ENCODE results near the gene EDC3.

Gene EDC3

DNA sequence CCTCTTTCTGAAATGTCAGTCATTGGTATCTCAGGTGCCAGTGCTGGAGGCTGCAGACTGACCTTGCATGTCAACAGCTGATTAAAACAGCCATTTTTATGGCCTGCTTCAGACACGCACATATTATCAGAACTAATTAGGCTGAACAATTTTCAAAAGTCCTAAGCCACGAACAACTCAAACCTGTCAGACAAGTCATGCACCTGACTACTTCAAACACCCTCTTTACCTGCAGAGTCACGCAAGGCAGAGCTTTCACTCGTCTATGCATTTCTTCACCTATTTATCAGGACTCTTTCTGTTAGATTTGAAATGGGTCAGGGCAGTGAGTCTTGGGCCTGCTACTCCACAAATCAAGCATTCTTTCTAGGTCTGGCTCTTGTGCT is 53.5 kb downstream of the EDC3 start:
- H3K4me1 ChIP-seq (ENCODE audit: low read depth, poor library complexity, severe bottlenecking): peaks cover 14% of the 10 kb centered on the region
- TF ChIP-seq, protein P1, sequence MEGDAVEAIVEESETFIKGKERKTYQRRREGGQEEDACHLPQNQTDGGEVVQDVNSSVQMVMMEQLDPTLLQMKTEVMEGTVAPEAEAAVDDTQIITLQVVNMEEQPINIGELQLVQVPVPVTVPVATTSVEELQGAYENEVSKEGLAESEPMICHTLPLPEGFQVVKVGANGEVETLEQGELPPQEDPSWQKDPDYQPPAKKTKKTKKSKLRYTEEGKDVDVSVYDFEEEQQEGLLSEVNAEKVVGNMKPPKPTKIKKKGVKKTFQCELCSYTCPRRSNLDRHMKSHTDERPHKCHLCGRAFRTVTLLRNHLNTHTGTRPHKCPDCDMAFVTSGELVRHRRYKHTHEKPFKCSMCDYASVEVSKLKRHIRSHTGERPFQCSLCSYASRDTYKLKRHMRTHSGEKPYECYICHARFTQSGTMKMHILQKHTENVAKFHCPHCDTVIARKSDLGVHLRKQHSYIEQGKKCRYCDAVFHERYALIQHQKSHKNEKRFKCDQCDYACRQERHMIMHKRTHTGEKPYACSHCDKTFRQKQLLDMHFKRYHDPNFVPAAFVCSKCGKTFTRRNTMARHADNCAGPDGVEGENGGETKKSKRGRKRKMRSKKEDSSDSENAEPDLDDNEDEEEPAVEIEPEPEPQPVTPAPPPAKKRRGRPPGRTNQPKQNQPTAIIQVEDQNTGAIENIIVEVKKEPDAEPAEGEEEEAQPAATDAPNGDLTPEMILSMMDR (conservative IDR thresholded peaks at IDR 0.05; ENCODE audit: low read depth, low read length): no peak
- H3K4me2 ChIP-seq: no peak overlapping the region
- no peaks in the 10 kb centered on the region for H4K20me1 ChIP-seq (ENCODE audit: insufficient read depth)
- no peaks in the 10 kb centered on the region for H3K79me2 ChIP-seq (ENCODE audit: insufficient read depth, low read depth)
- H3K4me3 ChIP-seq (IDR thresholded peaks at IDR 0.05; ENCODE audit: insufficient read depth, low read depth, low read length): no peak overlapping the region
- no peaks in the 10 kb centered on the region for H3K36me3 ChIP-seq (ENCODE audit: insufficient read depth)
- H3K27ac ChIP-seq: no peak overlapping the region
- no peak overlapping the region for H2AFZ ChIP-seq (ENCODE audit: low read depth)
- H3K9ac ChIP-seq: no peak overlapping the region
- no peaks in the 10 kb centered on the region for H3K27me3 ChIP-seq (ENCODE audit: insufficient read depth, low read depth)

DNA sequence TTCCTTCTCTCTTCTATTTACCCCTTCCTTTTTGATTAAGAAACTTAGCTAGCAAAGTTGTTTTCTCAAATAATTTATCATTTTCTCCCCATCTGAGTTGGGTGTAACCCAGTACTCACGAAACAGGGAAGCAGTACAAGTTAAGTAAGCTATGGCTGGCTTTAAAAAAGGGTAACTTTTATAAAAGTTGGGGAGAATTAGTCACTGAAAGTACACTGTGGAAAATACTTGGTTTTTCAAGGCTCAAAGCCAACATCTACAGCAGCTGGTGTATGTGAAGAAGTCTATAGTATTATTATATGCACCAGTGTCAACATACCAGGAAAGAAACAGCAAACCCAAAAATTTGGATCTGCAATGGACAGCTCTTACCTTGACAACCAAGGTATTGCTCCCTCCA is 54.7 kb downstream of the EDC3 start:
- H2AFZ ChIP-seq (ENCODE audit: low read depth): no peak overlapping the region
- no peaks in the 10 kb centered on the region for H3K36me3 ChIP-seq (ENCODE audit: insufficient read depth)
- peaks cover 14% of the 10 kb centered on the region for H3K4me1 ChIP-seq (ENCODE audit: low read depth, poor library complexity, severe bottlenecking)
- TF ChIP-seq, protein P1 (conservative IDR thresholded peaks at IDR 0.05; ENCODE audit: low read depth, low read length): no peak
- H3K79me2 ChIP-seq (ENCODE audit: insufficient read depth, low read depth): no peaks in the 10 kb centered on the region
- no peak overlapping the region for H3K4me2 ChIP-seq
- no peaks in the 10 kb centered on the region for H4K20me1 ChIP-seq (ENCODE audit: insufficient read depth)
- no peak overlapping the region for H3K4me3 ChIP-seq (IDR thresholded peaks at IDR 0.05; ENCODE audit: insufficient read depth, low read depth, low read length)
- H3K9ac ChIP-seq: no peak overlapping the region
- H3K27ac ChIP-seq: no peak overlapping the region
- no peaks in the 10 kb centered on the region for H3K27me3 ChIP-seq (ENCODE audit: insufficient read depth, low read depth)

DNA sequence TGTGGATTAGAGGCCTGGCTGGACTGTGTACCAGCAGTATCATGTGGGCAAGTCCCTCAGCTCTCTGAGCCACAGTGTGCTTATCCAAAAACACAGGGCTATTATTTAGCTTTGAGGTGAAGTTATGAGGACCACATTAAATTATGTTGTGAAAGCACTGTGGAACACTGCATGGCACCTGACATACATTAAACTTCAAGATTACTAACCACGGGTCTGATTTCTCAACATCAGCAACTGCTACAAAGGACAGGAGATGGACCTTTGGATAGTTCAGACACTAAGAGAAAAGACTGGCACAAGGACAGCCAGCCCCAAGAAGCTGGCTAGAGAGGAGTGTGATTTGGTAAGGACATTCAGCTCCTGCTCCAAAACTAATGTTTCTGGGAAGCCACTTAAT is 58.8 kb downstream of the EDC3 start:
- no peaks in the 10 kb centered on the region for H4K20me1 ChIP-seq (ENCODE audit: insufficient read depth)
- H3K4me3 ChIP-seq (IDR thresholded peaks at IDR 0.05; ENCODE audit: insufficient read depth, low read depth, low read length): no peak overlapping the region
- no peak overlapping the region for H3K27ac ChIP-seq
- TF ChIP-seq, protein P1 (conservative IDR thresholded peaks at IDR 0.05; ENCODE audit: low read depth, low read length): no peak
- H3K27me3 ChIP-seq (ENCODE audit: insufficient read depth, low read depth): no peaks in the 10 kb centered on the region
- H3K36me3 ChIP-seq (ENCODE audit: insufficient read depth): no peaks in the 10 kb centered on the region
- no peak overlapping the region for H2AFZ ChIP-seq (ENCODE audit: low read depth)
- no peak overlapping the region for H3K9ac ChIP-seq
- no peaks in the 10 kb centered on the region for H3K4me1 ChIP-seq (ENCODE audit: low read depth, poor library complexity, severe bottlenecking)
- no peak overlapping the region for H3K4me2 ChIP-seq
- no peaks in the 10 kb centered on the region for H3K79me2 ChIP-seq (ENCODE audit: insufficient read depth, low read depth)

DNA sequence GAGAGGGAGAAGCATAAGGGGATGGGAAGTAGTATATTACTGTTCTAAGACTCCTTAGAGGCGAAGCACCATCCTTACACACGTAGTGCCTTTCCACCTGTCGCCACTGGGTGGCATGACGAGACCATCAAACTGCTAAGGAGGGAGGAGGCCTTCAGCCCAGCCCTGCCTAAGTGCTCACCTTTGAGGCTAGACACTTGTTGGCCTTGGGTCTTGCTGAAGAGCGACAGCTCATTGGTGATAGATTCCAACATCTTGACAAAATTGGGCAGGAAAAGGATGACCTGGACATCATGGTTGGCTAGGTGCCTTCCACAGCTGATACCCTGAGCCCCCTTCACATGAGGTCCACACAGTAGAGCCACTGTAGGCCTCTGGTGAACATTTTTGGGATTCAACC is 60.6 kb downstream of the EDC3 start:
- H3K9ac ChIP-seq: no peak overlapping the region
- H2AFZ ChIP-seq (ENCODE audit: low read depth): no peak overlapping the region
- no peaks in the 10 kb centered on the region for H4K20me1 ChIP-seq (ENCODE audit: insufficient read depth)
- no peak overlapping the region for H3K27ac ChIP-seq
- H3K4me3 ChIP-seq (IDR thresholded peaks at IDR 0.05; ENCODE audit: insufficient read depth, low read depth, low read length): no peak overlapping the region
- TF ChIP-seq, protein P1 (conservative IDR thresholded peaks at IDR 0.05; ENCODE audit: low read depth, low read length): peak; percentile 94
- no peaks in the 10 kb centered on the region for H3K36me3 ChIP-seq (ENCODE audit: insufficient read depth)
- H3K79me2 ChIP-seq (ENCODE audit: insufficient read depth, low read depth): no peaks in the 10 kb centered on the region
- no peaks in the 10 kb centered on the region for H3K4me1 ChIP-seq (ENCODE audit: low read depth, poor library complexity, severe bottlenecking)
- H3K4me2 ChIP-seq: no peak overlapping the region
- no peaks in the 10 kb centered on the region for H3K27me3 ChIP-seq (ENCODE audit: insufficient read depth, low read depth)

DNA sequence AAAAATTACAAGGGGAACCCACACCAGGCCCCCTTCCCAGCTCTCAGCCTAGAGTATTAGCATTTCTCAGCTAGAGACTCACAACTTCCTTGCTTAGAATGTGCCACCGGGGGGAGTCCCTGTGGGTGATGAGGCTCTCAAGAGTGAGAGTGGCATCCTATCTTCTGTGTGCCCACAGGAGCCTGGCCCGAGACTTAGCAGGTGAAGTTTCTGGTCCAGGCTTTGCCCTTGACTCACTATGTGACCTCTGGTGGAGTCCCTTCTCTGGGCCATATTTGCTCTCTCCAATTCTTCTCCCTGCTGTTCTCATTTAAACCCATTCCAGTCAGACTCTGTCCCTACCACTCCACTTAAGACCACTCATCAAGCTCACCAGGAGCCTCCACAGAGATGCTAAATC is 62.0 kb downstream of the EDC3 start:
- H3K4me3 ChIP-seq (IDR thresholded peaks at IDR 0.05; ENCODE audit: insufficient read depth, low read depth, low read length): no peak overlapping the region
- H3K4me1 ChIP-seq (ENCODE audit: low read depth, poor library complexity, severe bottlenecking): no peaks in the 10 kb centered on the region
- H4K20me1 ChIP-seq (ENCODE audit: insufficient read depth): no peaks in the 10 kb centered on the region
- H3K9ac ChIP-seq: no peak overlapping the region
- no peaks in the 10 kb centered on the region for H3K79me2 ChIP-seq (ENCODE audit: insufficient read depth, low read depth)
- no peak overlapping the region for H3K4me2 ChIP-seq
- H2AFZ ChIP-seq (ENCODE audit: low read depth): no peak overlapping the region
- TF ChIP-seq, protein P1 (conservative IDR thresholded peaks at IDR 0.05; ENCODE audit: low read depth, low read length): no peak
- H3K27ac ChIP-seq: no peak overlapping the region
- H3K36me3 ChIP-seq (ENCODE audit: insufficient read depth): no peaks in the 10 kb centered on the region
- no peaks in the 10 kb centered on the region for H3K27me3 ChIP-seq (ENCODE audit: insufficient read depth, low read depth)

All from KMS-11 (cell line).